Uterus (tissue), 4 donors: ENCODE results near the gene FGF14. TPM values are rescaled to one million over a fixed set of nuclear protein-coding genes. Genes with fewer than 3 reads are reported as not detected.

Experiments
- DNase-seq, 2 donors: peaks; one replicate each; pipeline ENCODE4 v3.0.0-alpha.2; 2019 to 2020
- H3K27ac ChIP-seq, 2 donors: fragments of 200-600 bp; sonication (generic); 1 replicate in 1 of 2; 2 replicates in 1 of 2; pipeline ENCODE4 v1.5.1; 2016 to 2018
- H3K27me3 ChIP-seq, 2 donors: fragments of 200-600 bp; sonication (generic); one replicate each; pipeline ENCODE4 v1.5.1; 2018 to 2019; ENCODE audit warnings: control low read depth in 1 of 2
- H3K36me3 ChIP-seq, 2 donors: fragments of 200-600 bp; sonication (generic); one replicate each; pipeline ENCODE4 v1.5.1; 2019; ENCODE audit warnings: control low read depth in 1 of 2
- H3K4me1 ChIP-seq, 2 donors: fragments of 200-600 bp; sonication (generic); one replicate each; pipeline ENCODE4 v1.5.1; 2018 to 2019; ENCODE audit warnings: control low read depth in 1 of 2
- H3K4me3 ChIP-seq, 2 donors: fragments of 200-600 bp; sonication (generic); 1 replicate in 1 of 2; 2 replicates in 1 of 2; pipeline ENCODE4 v1.5.1; 2018 to 2019; ENCODE audit warnings: mild to moderate bottlenecking in 1 of 2
- H3K9me3 ChIP-seq, 2 donors: fragments of 200-600 bp; sonication (generic); one replicate each; pipeline ENCODE4 v1.5.1; 2019; ENCODE audit warnings: control low read depth in 1 of 2
- POLR2A ChIP-seq, 2 donors: fragments of 450-650 bp; IDR thresholded peaks; one replicate each; pipeline ENCODE4 v1.6.1; 2016; ENCODE audit warnings: antibody characterized with exemption in 2 of 2, mild to moderate bottlenecking in 1 of 2, moderate library complexity in 1 of 2
- intact Hi-C: fragments of 100-400 bp; cut with DNase I; formaldehyde crosslinking; loops from one replicate; pipeline ENCODE4 v1.15.1; 2023; ENCODE audit warnings: low total_unique reads
- total RNA-seq, 4 donors: library from RNA; depleted of rRNA in 3 of 4; stranded (reverse); fragments of >200 nt in 3 of 4; gene quantifications; one replicate each; pipeline versions ENCODE4 v1.1.0 to v1.2.4, GENCODE V29; 2014 to 2023
- TF ChIP-seq, protein P1 (sequence below), 4 experiments: fragments of 200-600 bp in 2 of 4; fragments of 450-650 bp in 2 of 4; sonication (generic) in 2 of 4; IDR thresholded peaks; one replicate each; pipeline ENCODE4 v1.5.1; 2016 to 2019; ENCODE audit warnings: antibody characterized with exemption in 4 of 4, mild to moderate bottlenecking in 2 of 4, moderate library complexity in 1 of 4
- donor health status: DM: yes; HTN: yes; CAD: no.

FGF14 gene
- total RNA-seq, 4 donors from 2014 or later: under 0.01 to 0.98 (median 0.62) TPM; not detected in 1

DNA sequence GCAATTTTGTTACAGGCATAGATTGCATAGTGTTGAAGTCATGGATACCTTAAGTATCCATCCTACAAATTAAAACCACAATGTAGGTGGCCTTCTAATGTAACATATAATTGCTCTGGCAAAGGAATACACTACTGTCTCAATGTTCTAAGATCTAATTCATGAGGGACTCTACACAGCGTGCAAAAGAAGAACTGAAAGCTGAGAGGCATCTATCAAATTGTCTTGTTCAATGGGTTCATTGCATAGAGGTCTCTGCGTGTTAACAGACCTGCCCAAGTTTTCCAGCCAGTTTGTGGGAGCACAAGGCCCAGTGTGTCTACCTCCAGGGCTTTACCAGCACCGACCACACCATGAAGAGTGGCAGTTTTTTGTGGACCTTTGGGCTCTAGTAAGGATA, 498.0 kb downstream of the FGF14 start:
- no peak for TF ChIP-seq POLR2A (IDR thresholded peaks at IDR 0.05)
- TF ChIP-seq, protein P1, sequence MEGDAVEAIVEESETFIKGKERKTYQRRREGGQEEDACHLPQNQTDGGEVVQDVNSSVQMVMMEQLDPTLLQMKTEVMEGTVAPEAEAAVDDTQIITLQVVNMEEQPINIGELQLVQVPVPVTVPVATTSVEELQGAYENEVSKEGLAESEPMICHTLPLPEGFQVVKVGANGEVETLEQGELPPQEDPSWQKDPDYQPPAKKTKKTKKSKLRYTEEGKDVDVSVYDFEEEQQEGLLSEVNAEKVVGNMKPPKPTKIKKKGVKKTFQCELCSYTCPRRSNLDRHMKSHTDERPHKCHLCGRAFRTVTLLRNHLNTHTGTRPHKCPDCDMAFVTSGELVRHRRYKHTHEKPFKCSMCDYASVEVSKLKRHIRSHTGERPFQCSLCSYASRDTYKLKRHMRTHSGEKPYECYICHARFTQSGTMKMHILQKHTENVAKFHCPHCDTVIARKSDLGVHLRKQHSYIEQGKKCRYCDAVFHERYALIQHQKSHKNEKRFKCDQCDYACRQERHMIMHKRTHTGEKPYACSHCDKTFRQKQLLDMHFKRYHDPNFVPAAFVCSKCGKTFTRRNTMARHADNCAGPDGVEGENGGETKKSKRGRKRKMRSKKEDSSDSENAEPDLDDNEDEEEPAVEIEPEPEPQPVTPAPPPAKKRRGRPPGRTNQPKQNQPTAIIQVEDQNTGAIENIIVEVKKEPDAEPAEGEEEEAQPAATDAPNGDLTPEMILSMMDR (IDR thresholded peaks at IDR 0.05): no peak
- intact Hi-C loops: no loop called here
- no peak overlapping the region for H3K4me3 ChIP-seq
- no peaks in the 10 kb centered on the region for H3K36me3 ChIP-seq
- no peak overlapping the region for H3K27ac ChIP-seq
- H3K4me1 ChIP-seq: no peaks in the 10 kb centered on the region
- no peaks in the 10 kb centered on the region for H3K27me3 ChIP-seq
- no peaks in the 10 kb centered on the region for H3K9me3 ChIP-seq
- DNase-seq: no peak

DNA sequence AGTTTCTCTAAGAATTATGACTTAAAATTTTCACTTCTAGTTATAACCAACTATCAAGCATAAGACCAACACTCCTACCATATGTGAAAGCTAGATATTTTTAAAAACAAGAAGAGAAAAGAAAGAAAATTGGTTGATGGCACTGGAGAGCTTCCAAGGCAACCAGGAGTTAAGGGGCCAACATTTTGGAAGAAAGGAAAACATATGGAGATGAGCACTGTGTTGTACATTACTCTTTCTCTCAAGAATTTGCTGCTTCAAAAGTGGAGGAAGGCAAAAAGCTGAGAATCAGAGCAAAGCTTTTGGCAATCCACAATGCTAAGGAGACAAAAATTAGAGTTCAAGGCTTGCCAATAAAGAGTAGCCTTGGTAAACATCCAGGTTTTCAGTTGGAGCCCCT, 503.2 kb downstream of the FGF14 start:
- Histone ChIP-seq H3K9me3 (no peaks in the 10 kb centered on the region), H3K4me3 (no peak overlapping the region), H3K27me3 (no peaks in the 10 kb centered on the region), H3K4me1 (no peaks in the 10 kb centered on the region), H3K36me3 (no peaks in the 10 kb centered on the region), H3K27ac (no peak overlapping the region)
- intact Hi-C loops: no loop called here
- no peak for DNase-seq
- TF ChIP-seq, protein P1 (IDR thresholded peaks at IDR 0.05): no peak
- TF ChIP-seq POLR2A (IDR thresholded peaks at IDR 0.05): no peak

DNA sequence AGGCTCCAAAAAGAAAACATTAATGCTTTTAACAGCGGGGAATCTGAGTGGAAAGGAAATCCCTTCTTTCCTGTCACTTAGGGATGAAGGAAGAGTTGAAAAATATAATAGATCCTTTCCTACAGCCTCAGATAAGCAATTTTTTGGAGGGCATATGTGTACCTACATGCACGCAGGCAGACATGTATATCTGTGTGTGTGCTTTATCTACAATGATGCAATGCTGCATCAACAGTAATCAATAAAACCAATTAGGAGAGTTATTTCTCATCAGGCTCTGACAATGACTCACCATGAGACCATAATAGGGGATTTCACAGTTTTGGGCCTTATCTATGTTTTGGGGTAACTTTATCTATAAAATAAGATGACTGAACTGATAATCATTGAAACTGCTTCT, 505.3 kb downstream of the FGF14 start:
- DNase-seq: no peak
- no peaks in the 10 kb centered on the region for H3K36me3 ChIP-seq
- no peak overlapping the region for H3K4me3 ChIP-seq
- H3K4me1 ChIP-seq: no peaks in the 10 kb centered on the region
- H3K9me3 ChIP-seq: no peaks in the 10 kb centered on the region
- no peak for TF ChIP-seq POLR2A (IDR thresholded peaks at IDR 0.05)
- TF ChIP-seq, protein P1 (IDR thresholded peaks at IDR 0.05): no peak
- no peaks in the 10 kb centered on the region for H3K27me3 ChIP-seq
- intact Hi-C loops: no loop called here
- H3K27ac ChIP-seq: no peak overlapping the region

DNA sequence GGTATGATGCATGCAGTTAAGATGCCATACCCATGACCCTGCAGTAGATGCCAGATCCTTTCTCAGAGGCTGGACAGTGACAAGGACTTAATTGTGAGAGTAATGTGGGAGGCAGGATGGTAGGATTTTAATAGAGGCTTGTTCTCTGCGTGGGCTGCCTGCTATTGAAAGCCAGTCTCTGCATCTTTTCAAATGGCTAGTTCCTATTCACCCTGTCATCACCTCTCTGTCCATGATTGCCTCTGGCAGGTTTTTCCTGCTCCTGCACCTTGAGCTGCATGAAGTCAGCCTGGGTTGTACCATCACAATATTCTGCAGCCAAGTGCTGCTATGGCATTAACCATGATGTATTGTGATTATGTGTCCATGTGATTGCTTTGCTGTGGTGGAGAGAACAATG, 508.8 kb downstream of the FGF14 start:
- no peak for TF ChIP-seq POLR2A (IDR thresholded peaks at IDR 0.05)
- TF ChIP-seq, protein P1 (IDR thresholded peaks at IDR 0.05): no peak
- Histone ChIP-seq H3K36me3 (no peaks in the 10 kb centered on the region), H3K4me1 (no peaks in the 10 kb centered on the region), H3K27ac (no peak overlapping the region), H3K9me3 (no peaks in the 10 kb centered on the region), H3K4me3 (no peak overlapping the region), H3K27me3 (no peaks in the 10 kb centered on the region)
- no peak for DNase-seq
- intact Hi-C loops: no loop called here

- DNase-seq: no peak
- Histone ChIP-seq H3K27me3 (no peaks in the 10 kb centered on the region), H3K36me3 (no peaks in the 10 kb centered on the region), H3K9me3 (no peaks in the 10 kb centered on the region), H3K27ac (no peak overlapping the region), H3K4me3 (no peak overlapping the region), H3K4me1 (no peaks in the 10 kb centered on the region)
- TF ChIP-seq, protein P1 (IDR thresholded peaks at IDR 0.05): no peak
- no peak for TF ChIP-seq POLR2A (IDR thresholded peaks at IDR 0.05)
- intact Hi-C loops: no loop called here
These were observed 509.6 kb downstream of the FGF14 start for GRCh38 chr13:101892296-101892695.
